Central memory CD4-positive, alpha-beta T cell (primary cell): Measurements from ENCODE around the gene SCUBE2.

ENCODE experiments used
- DNase-seq: peaks from one replicate; pipeline ENCODE4 v3.0.0; 2022

Gene SCUBE2

DNA sequence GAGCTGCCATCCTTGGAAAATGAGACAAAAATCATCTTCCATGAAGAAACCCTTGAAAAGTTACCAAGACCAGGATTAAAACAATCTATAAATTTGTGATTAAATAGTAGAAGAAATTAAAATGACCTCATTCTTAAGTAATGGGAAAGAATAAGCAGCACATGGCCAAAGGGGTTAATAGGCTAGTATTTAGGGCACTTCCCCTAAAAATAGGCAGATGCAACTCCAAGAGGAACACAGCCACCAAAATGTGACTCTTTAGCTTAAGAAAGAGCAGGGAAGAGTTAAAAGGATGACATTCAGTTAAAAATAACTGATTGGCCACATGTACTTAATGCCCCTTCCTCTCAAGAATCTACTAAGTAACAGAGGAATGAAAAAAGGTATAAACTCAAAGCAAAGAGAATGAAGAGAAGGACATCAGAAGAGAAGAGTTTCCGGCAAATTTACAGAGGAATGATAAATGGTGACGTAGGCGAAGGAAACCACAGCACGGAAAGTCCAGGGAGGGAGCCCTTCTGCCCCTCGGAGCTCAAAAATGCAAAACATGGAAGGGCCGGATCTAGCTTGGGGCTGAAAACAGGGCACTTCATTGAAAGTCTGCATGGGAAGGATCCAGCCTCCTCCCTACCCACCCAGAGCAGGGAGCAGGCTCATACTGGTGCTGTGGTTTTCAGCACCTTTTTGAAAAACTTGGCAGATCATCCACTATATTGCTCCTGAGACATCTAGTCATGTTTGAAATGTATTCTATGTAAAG lies 17.8 kb downstream of the SCUBE2 start:
- DNase-seq, result no peak

- no peak for DNase-seq
Measured at GRCh38 chr11:9072626-9073176, 18.7 kb downstream of the SCUBE2 start.

DNA sequence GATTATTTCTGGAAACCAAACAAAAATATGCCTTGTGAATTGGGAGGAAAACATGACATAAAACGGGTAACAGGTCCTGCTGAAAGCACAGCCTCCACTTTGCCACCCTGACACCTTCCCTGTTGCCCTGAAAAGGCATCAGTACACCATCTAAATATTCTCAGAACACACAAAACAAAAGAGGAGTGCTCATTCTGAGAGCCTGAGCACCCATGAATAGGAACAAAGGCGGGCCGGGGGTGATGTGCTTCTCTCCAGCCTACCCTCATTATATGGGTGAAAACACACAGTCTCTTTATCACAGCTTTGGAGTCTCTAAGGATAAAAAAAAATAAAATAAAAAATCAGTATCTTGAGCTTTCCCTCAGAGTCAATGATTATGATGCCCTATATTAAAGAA lies 19.7 kb downstream of the SCUBE2 start:
- no peak for DNase-seq

GRCh38 chr11:9070749-9071491 lies 20.5 kb downstream of the SCUBE2 start:
- no peak for DNase-seq

GRCh38 chr11:9069862-9070470 lies 21.4 kb downstream of the SCUBE2 start:
- DNase-seq, result no peak

- no peak for DNase-seq
Measured at GRCh38 chr11:9069256-9069655, 22.1 kb downstream of the SCUBE2 start.

GRCh38 chr11:9066433-9066925 lies 24.9 kb downstream of the SCUBE2 start:
- no peak for DNase-seq

GRCh38 chr11:9065607-9066432 lies 25.6 kb downstream of the SCUBE2 start:
- DNase-seq, result no peak

DNA sequence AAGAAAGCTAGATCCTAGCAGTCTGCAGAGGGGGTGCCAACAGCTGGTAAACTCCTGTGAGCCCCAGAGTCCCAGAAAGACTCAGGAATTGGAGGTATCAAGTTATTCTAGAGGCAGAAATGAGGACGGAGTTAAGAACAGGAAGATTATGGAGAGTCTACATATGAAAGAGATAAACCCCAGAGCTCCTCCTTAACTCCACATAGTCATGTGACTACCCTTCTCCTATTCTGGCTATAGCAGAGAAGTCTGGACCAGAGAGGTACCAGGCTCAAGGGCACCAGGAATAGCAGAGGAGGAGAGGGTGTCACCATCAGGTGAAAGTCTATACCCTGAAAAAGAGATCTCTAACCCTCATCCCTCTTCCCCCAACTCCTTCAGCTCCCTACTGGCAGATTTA lies 29.6 kb downstream of the SCUBE2 start:
- no peak for DNase-seq

DNA sequence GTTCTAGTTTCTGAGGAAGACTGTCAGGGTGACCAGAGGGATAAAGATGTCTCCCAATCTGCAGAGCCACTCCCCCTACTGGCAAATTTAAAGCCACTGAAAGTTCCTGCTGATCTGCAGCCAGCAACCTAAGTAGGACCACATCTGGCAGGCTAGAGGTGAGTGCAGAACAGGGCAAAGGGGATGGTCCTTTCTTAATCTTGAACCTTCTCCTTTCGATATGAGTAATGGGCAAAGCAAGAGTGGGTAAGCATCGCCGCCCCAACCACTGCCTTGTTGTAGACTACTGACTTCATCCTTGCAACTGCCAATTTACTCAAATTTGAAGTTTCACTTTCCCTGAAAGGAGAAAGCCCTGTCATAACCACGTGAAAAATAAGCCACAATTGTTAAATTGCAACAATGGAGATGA lies 30.7 kb downstream of the SCUBE2 start:
- DNase-seq, result no peak

DNA sequence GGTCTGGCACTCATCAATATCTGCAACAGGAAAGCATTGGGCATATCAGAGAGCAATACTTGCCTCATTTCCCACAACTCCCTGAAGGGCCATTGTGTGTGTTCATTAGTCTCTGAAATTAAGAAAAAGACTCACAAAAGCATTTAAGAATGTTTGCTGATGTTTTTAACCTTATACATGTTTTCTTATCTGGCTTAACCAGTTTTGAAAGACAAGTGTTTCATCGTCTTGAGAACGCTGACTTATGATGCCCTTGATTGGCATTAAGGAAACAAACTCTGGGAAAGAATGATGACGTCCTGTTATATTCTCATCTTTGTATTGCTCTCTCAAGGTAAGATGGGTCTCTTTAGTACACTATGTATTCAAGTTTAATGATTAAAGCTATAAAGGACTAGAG lies 32.0 kb downstream of the SCUBE2 start:
- DNase-seq, result no peak

DNA sequence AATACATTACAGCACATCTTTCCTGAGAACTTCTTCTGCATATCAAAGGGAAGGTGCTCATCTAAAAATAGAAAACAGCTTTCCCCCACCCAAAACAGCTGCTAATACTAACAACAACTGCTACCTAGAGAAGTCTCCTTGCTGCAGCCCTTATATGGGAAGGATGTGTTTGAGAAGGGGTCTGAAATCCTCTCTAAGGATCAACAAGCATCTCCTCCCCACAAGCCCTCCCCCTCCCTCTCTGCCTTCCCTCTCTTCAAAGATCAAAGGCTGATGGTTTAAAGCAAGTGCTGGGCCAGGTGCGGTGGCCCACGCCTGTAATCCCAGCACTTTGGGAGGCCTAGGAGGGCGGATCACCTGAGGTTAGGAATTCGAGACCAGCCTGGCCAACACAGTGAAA lies 33.5 kb downstream of the SCUBE2 start:
- no peak for DNase-seq

- DNase-seq, result no peak
Measured at GRCh38 chr11:9057007-9057406, 34.4 kb downstream of the SCUBE2 start.

DNA sequence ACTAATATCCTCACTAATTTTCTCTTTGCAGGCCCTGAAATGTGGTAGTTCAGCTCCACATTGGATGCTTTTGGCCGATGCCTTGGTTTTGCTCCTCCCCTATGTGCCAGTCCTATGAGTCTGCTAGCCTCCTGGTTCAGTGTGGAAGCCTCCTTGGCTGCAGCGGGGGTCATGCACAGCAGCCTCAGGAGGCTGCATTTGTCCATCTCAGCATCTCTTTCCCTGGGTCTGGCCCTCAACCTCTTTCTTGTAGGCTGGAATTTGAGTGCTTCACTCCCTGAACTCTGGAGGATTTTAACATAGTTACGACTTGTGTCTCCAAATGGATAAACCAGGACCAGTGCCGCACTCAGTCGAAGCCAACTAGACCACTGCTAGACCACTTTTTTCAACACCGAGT lies 34.9 kb downstream of the SCUBE2 start:
- no peak for DNase-seq

DNA sequence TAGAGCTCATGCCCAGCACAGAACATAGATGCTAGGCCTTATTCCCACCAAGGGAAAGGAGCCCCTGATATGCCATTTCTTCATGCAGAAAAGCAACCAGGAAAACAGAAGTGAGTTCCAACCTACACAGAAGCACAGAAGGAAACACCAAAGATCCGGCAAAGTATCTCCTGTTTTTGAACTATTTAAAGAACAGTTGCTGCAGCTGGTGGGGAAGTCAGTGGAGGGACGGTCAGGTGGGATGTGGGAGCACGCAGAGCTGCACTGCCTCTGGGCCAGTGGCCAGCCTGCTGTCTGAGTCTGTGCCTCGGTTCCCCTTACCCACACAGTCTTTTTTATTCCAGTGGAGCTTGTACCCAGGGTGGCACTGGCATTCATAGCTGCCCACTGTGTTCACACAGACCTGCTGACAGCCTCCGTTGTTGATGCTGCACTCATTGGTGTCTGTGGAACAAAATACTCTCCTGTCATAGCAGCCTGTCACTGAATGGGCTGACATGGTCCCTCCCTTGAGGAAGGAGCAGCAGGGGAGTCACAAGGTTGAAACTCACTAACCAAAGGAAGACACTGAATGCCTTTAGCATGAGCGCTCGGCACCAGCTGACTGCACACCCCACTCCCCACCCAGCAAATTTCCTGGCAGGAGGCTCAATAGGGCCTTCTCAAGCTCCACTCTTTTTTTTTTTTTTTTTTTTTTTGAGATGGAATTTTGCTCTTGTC lies 37.9 kb downstream of the SCUBE2 start:
- DNase-seq, result no peak

DNA sequence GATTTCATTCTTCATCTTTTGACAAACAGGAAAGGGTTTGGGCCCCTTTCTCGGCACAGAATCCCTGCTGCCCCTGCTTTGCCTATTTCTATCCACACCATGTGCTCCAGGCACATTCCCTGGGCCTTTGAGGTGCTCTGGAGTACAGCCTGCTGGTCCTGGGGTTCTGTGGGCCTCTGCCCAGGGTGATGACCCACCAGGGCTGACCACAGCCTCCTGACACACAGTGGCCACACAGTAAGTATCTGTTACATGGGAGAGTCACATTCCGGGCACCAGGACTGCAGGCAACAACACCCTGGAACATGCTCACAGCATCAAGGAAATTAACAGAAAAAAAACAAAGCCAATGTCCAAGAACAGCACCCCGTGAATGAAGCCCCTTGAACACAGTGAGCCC lies 39.1 kb downstream of the SCUBE2 start:
- DNase-seq, result no peak

GRCh38 chr11:9049959-9050358 lies 41.4 kb downstream of the SCUBE2 start:
- no peak for DNase-seq

DNA sequence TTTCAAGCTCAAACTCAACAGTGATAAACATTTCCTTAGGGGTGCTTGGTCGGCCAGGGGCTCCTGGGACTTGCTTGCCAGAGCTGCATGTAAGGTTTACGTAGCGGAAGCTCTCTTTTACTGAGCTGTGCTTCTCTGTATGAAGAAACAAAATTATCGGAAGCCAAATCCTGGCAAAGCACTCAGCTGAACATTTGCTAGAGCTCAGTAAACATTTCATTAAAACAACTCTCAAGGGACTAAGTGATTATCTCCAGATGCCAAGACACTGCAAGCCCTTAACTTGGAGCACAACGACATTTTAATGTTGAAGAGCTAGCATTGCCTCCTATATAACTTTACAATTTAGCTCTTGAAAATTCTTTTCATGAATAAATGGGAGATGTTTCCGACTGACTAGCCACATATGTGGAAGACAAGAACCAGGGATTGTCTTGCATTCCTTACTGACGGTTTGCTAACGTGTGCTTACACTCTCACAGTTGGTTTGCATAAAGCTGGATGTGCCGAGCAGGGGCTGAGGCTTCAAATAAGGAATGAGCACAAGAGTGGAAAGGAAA lies 43.4 kb downstream of the SCUBE2 start:
- no peak for DNase-seq

GRCh38 chr11:9046481-9046880 lies 44.9 kb downstream of the SCUBE2 start:
- DNase-seq, result no peak

- no peak for DNase-seq
Measured at GRCh38 chr11:9042488-9042887, 48.9 kb downstream of the SCUBE2 start.

DNA sequence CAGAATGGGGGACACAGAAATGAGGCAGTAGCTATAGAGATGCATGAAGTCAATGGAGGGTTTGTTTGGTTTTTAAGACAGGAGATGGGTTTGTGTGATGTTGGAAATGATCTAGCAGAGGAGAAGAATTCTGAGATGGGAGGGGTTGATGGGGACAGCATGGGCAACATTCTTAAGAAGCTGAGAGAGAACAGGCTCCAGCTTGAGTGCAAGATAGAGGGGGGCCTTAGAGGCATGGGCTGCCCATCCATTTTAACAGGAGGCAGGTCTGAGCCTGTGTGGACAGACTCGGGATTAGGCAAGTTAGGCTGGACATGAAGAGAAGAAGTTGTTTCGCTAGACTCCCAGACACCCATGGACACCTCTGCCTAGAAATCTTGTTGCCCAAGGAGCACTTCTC lies 49.7 kb downstream of the SCUBE2 start:
- no peak for DNase-seq

DNA sequence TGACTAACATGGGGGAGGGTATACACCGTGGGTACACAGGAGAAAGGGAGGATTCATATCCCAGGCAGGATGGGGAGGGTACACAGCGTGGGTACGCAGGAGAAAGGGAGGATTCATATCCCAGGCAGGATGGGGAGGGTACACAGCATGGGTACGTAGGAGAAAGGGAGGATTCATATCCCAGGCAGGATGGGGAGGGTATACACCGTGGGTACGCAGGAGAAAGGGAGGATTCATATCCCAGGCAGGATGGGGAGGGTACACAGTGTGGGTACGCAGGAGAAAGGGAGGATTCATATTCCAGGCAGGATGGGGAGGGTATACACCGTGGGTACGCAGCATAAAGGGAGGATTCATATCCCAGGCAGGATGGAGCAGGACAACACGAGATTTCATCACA lies 51.0 kb downstream of the SCUBE2 start:
- DNase-seq, result no peak
